Testis (tissue), 3 donors: ENCODE results near the gene SELENOM. TPM values are rescaled to one million over a fixed set of nuclear protein-coding genes. Genes with fewer than 3 reads are reported as not detected.

Source experiments
- DNase-seq: peaks from one replicate; pipeline ENCODE4 v3.0.0-alpha.2; 2019
- H3K27ac ChIP-seq, 2 donors: fragments of 200-600 bp; sonication (generic); one replicate each; pipeline ENCODE4 v1.5.1; 2019
- H3K27me3 ChIP-seq: fragments of 200-600 bp; sonication (generic); one replicate; pipeline ENCODE4 v1.5.1; 2019
- H3K36me3 ChIP-seq: fragments of 200-600 bp; sonication (generic); one replicate; pipeline ENCODE4 v1.5.1; 2017; ENCODE audit warnings: low read depth; ENCODE audit errors: missing control alignments
- H3K4me1 ChIP-seq: fragments of 200-600 bp; sonication (generic); one replicate; pipeline ENCODE4 v1.5.1; 2019
- H3K4me3 ChIP-seq, 2 donors: fragments of 200-600 bp; sonication (generic); one replicate each; pipeline ENCODE4 v1.5.1; 2017 to 2019
- H3K9me3 ChIP-seq: fragments of 200-600 bp; sonication (generic); one replicate; pipeline ENCODE4 v1.5.1; 2017
- CTCF ChIP-seq, 3 experiments: fragments of 450-650 bp in 2 of 3; fragments of 200-600 bp in 1 of 3; sonication (generic) in 1 of 3; IDR thresholded peaks; one replicate each; pipeline ENCODE4 v1.5.1; 2016 to 2019; ENCODE audit warnings: antibody characterized with exemption in 3 of 3, mild to moderate bottlenecking in 2 of 3, moderate library complexity in 1 of 3
- POLR2A ChIP-seq: fragments of 450-650 bp; IDR thresholded peaks from one replicate; pipeline ENCODE4 v1.6.1; 2017; ENCODE audit warnings: antibody characterized with exemption, mild to moderate bottlenecking, moderate library complexity
- WGBS, 2 donors: methylation state at CpG; one replicate each; pipeline ENCODE4 v1.1.5; 2018; 5-methylcytosine and 5-hydroxymethylcytosine counted together
- intact Hi-C: fragments of 100-400 bp; cut with DNase I; formaldehyde crosslinking; loops from one replicate; pipeline ENCODE4 v1.15.1; 2023; ENCODE audit warnings: low total_unique reads
- polyA plus RNA-seq: library from polyadenylated mRNA; stranded (reverse); fragments of 350-450 nt; fragmentation: Illumina TruSeq; extraction: RNeasy Lipid Tissue Mini Kit (QIAGEN cat#74804); gene quantifications from one replicate; pipeline ENCODE4 v1.2.3, GENCODE V29; 2014; ENCODE audit warnings: low read depth, low replicate concordance; ENCODE audit not compliant: insufficient read depth
- total RNA-seq, 2 donors: library from RNA; depleted of rRNA; stranded (reverse); fragments of >200 nt; gene quantifications; one replicate each; pipeline ENCODE4 v1.2.3, GENCODE V29; 2016

The SELENOM gene
- total and polyA plus RNA-seq, 3 donors from 2014 or later = 77.4 to 102 (median 82.8) TPM

GRCh38 chr22:31088233-31088986 is 19.0 kb downstream of the SELENOM start:
- H3K9me3 ChIP-seq = no peaks in the 10 kb centered on the region
- no peak overlapping the region for H3K4me3 ChIP-seq
- peaks cover 21% of the 10 kb centered on the region for H3K4me1 ChIP-seq
- intact Hi-C loops = loop anchor here (5.0 kb wide), 1 partner anchor 141 kb away; no protein-coding TSS in a partner anchor
- H3K36me3 ChIP-seq = no peaks in the 10 kb centered on the region
- WGBS, 2 donors = 90 to 94% methylated on average over 23 to 26 of the region's 26 CpGs
- no peaks in the 10 kb centered on the region for H3K27me3 ChIP-seq
- TF ChIP-seq CTCF (IDR thresholded peaks at IDR 0.05) = no peak
- TF ChIP-seq POLR2A = no peak
- no peak overlapping the region for H3K27ac ChIP-seq
- DNase-seq = no peak

- no peak for TF ChIP-seq POLR2A
- Histone ChIP-seq H3K36me3 (no peaks in the 10 kb centered on the region), H3K27ac (no peak overlapping the region), H3K4me3 (no peak overlapping the region), H3K9me3 (no peaks in the 10 kb centered on the region), H3K4me1 (peaks cover 27% of the 10 kb centered on the region), H3K27me3 (no peaks in the 10 kb centered on the region)
- no peak for DNase-seq
- intact Hi-C loops = loop anchor here (5.0 kb wide), 1 partner anchor 140 kb away; no protein-coding TSS in a partner anchor
- WGBS, 2 donors = 82 to 85% methylated on average over 10 to 20 of the region's 21 CpGs
Measured at GRCh38 chr22:31087744-31088215, 19.6 kb downstream of the SELENOM start.

DNA sequence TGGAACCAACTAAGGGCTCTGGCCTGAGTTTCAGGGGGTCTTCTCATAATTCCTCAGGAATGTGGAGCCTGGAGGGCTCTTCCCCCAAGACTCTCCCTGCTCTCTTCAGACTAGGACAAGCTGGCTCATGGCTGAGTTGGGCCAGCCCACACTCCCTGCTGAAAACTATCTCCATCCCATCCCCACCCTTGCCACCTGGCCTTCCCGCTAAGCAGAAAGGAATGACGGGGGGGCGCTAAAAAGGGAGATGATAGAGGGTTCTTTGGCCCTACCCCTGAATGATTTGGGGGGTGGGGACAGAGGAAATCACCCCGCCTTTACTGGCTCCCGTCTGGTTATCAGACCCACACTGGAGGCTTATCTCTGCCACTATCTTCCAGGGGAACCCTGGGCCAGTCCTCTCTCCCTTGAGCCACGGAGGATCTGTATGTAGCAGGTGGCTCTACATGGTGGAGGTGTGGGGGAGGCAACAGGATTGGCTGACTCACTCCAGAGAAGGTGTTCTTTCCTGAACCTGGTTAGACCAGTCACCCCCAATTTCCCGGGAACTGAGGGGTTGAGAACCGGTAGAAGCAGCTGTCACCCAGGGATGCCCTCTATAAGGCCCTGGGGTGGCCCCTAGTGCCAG is 20.6 kb downstream of the SELENOM start:
- Histone ChIP-seq H3K36me3 (no peaks in the 10 kb centered on the region), H3K9me3 (no peaks in the 10 kb centered on the region), H3K27me3 (no peaks in the 10 kb centered on the region), H3K4me1 (peaks cover 31% of the 10 kb centered on the region), H3K4me3 (no peak overlapping the region), H3K27ac (no peak overlapping the region)
- 79 to 80% methylated on average over 5 to 8 of the region's 8 CpGs for WGBS, 2 donors
- no peak for DNase-seq
- intact Hi-C loops = loop anchor here (5.0 kb wide), 1 partner anchor 140 kb away; no protein-coding TSS in a partner anchor
- TF ChIP-seq CTCF (IDR thresholded peaks at IDR 0.05) (no peak), POLR2A (no peak)

DNA sequence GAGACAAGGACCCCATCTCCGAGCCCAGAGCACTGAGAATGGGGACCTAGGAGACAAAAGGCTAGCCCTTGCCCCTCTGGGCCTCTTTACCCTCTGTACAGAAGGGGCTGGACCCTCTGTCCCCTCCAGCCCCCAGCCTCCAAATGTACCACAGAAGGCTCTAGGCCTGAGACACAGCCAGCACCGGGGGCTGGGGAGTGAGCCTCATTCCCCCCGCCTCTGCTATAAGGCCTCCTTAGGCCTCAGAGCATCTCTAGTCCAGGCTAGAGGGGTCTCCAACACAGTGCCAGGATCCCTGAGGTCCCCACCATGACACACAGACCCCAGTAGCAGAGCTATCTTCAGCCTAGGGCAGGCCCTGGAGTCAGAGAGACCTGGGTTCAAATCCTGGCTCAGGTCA is 21.4 kb downstream of the SELENOM start:
- intact Hi-C loops = loop anchor here (5.0 kb wide), 1 partner anchor 139 kb away; no protein-coding TSS in a partner anchor
- no peak for TF ChIP-seq CTCF (IDR thresholded peaks at IDR 0.05)
- TF ChIP-seq POLR2A = no peak
- no peak overlapping the region for H3K4me3 ChIP-seq
- no peak for DNase-seq
- no peaks in the 10 kb centered on the region for H3K27me3 ChIP-seq
- peaks cover 31% of the 10 kb centered on the region for H3K4me1 ChIP-seq
- peak overlapping the region; percentile 86 to 90 for H3K27ac ChIP-seq
- H3K36me3 ChIP-seq = no peaks in the 10 kb centered on the region
- WGBS, 2 donors = 79 to 90% methylated on average over 2 to 3 of the region's 3 CpGs
- H3K9me3 ChIP-seq = no peaks in the 10 kb centered on the region

DNA sequence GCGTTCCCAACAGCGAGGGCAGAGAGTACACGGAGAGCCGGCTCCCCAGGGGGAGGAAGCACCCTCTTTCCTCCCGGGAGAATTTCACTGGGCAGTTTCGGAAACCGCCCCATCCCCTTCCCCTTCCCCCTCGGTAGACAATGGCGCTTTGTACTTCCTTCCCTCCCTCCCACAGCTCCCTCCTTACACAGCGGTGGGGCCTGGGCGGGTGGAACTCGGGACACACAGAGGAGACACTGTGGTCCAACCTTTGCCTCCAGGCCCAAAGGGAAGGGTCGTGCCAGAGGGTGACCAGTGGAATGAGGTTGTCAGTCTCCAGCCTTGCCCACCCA is 21.9 kb downstream of the SELENOM start:
- TF ChIP-seq POLR2A (no peak), CTCF (IDR thresholded peaks at IDR 0.05) (no peak)
- H3K36me3 ChIP-seq = no peaks in the 10 kb centered on the region
- intact Hi-C loops = loop anchor here (5.0 kb wide), 1 partner anchor 138 kb away; no protein-coding TSS in a partner anchor
- peak; percentile 48 for DNase-seq
- 1 to 3% methylated on average over 11 to 13 of the region's 13 CpGs for WGBS, 2 donors
- H3K27me3 ChIP-seq = no peaks in the 10 kb centered on the region
- peak overlapping the region; percentile 86 to 90 for H3K27ac ChIP-seq
- H3K9me3 ChIP-seq = no peaks in the 10 kb centered on the region
- H3K4me3 ChIP-seq = peak overlapping the region; percentile 58 to 90
- H3K4me1 ChIP-seq = peaks cover 34% of the 10 kb centered on the region
